CD4-positive, alpha-beta T cell treated with Interleukin-17A for 1 hour (primary cell): Measurements from ENCODE around the gene PNISR.
"Not testable (repeated sequence)": the region's sequence is repeated elsewhere in the genome, so short reads cannot be mapped to it uniquely, and the experiment has no call there.

Source experiments
- DNase-seq: peaks from one replicate; pipeline ENCODE4 v3.0.0-alpha.2; 2020

Gene PNISR

GRCh38 chr6:99424761-99425646 is at the start of gene PNISR:
Gene PNISR (minus strand): TSS chr6:99425308. CDS start chr6:99414659, 10,649 bp downstream.
- DNase-seq: peak; percentile 97

- DNase-seq: no peak
Measured at GRCh38 chr6:99473730-99474129, 48.6 kb upstream of the PNISR start.

GRCh38 chr6:99471638-99472037 is 46.5 kb upstream of the PNISR start:
- no peak for DNase-seq

GRCh38 chr6:99467509-99468106 is 42.5 kb upstream of the PNISR start:
- DNase-seq: peak; percentile 50

- not testable (repeated sequence) for DNase-seq
Measured at GRCh38 chr6:99459133-99459532, 34.0 kb upstream of the PNISR start.

- peak; percentile 5 for DNase-seq
Measured at GRCh38 chr6:99458319-99458718, 33.2 kb upstream of the PNISR start.

- no peak for DNase-seq
Measured at GRCh38 chr6:99446076-99446475, 21.0 kb upstream of the PNISR start.

GRCh38 chr6:99434702-99435530 is 9.8 kb upstream of the PNISR start:
- peak; percentile 58 for DNase-seq

GRCh38 chr6:99432877-99433276 is 7.8 kb upstream of the PNISR start:
- no peak for DNase-seq

- no peak for DNase-seq
Measured at GRCh38 chr6:99431901-99432300, 6.8 kb upstream of the PNISR start.

GRCh38 chr6:99427988-99428387 is 2.9 kb upstream of the PNISR start:
- no peak for DNase-seq

GRCh38 chr6:99426451-99426757 is 1.3 kb upstream of the PNISR start:
- no peak for DNase-seq

GRCh38 chr6:99425647-99426450 is 741 bp upstream of the PNISR start:
- peak; percentile 69 for DNase-seq

GRCh38 chr6:99424022-99424421 is 1.1 kb downstream of the PNISR start:
- no peak for DNase-seq

GRCh38 chr6:99422912-99423311 is 2.2 kb downstream of the PNISR start:
- no peak for DNase-seq

GRCh38 chr6:99416892-99417767 is 8.0 kb downstream of the PNISR start:
- peak; percentile 27 for DNase-seq

GRCh38 chr6:99416226-99416625 is 8.9 kb downstream of the PNISR start:
- no peak for DNase-seq

GRCh38 chr6:99415446-99415845 is 9.7 kb downstream of the PNISR start:
- DNase-seq: no peak

GRCh38 chr6:99412065-99412464 is 13.0 kb downstream of the PNISR start:
- no peak for DNase-seq

GRCh38 chr6:99409672-99410071 is 15.4 kb downstream of the PNISR start:
- no peak for DNase-seq

GRCh38 chr6:99407076-99407475 is 18.0 kb downstream of the PNISR start:
- DNase-seq: no peak

GRCh38 chr6:99402448-99402847 is 22.7 kb downstream of the PNISR start:
- DNase-seq: no peak
